GM19372 (cell line): ENCODE data around the gene CERS2.
A peak's percentile ranks its signal among the peaks of the same experiment; 100 is the strongest.

Experiments used
- ATAC-seq: cut with Tn5 transposase; IDR thresholded peaks from one replicate; pipeline ENCODE4 v1.9.1; 2021; ENCODE audit warnings: mild to moderate bottlenecking, low read depth, moderate library complexity; ENCODE audit not compliant: unreplicated experiment

CERS2 gene

GRCh38 chr1:150997949-150998348 lies 23.3 kb upstream of the CERS2 start:
- no peak for ATAC-seq

GRCh38 chr1:150997126-150997872 lies 22.7 kb upstream of the CERS2 start:
- ATAC-seq, result no peak

GRCh38 chr1:150995896-150996295 lies 21.3 kb upstream of the CERS2 start:
- ATAC-seq, result no peak

- ATAC-seq, result no peak
Measured at GRCh38 chr1:150995460-150995859, 20.8 kb upstream of the CERS2 start.

GRCh38 chr1:150994248-150994647 lies 19.6 kb upstream of the CERS2 start:
- ATAC-seq, result no peak

- ATAC-seq, result no peak
Measured at GRCh38 chr1:150992626-150993025, 18.0 kb upstream of the CERS2 start.

- ATAC-seq, result no peak
Measured at GRCh38 chr1:150987924-150988323, 13.3 kb upstream of the CERS2 start.

- no peak for ATAC-seq
Measured at GRCh38 chr1:150985179-150985825, 10.7 kb upstream of the CERS2 start.

- no peak for ATAC-seq
Measured at GRCh38 chr1:150981805-150982712, 7.4 kb upstream of the CERS2 start, which contains the start of gene ANXA9. ANXA9 (plus strand) TSS chr1:150982292; CDS start chr1:150983106, 814 bp downstream.

- no peak for ATAC-seq
Measured at GRCh38 chr1:150981177-150981804, 6.7 kb upstream of the CERS2 start.

GRCh38 chr1:150979092-150980056 lies 4.7 kb upstream of the CERS2 start:
- ATAC-seq, result peak; percentile 50

- ATAC-seq, result no peak
Measured at GRCh38 chr1:150976879-150977694, 2.5 kb upstream of the CERS2 start.

- no peak for ATAC-seq
Measured at GRCh38 chr1:150976401-150976821, 1.8 kb upstream of the CERS2 start.

GRCh38 chr1:150973836-150974579 lies 627 bp downstream of the CERS2 start:
- peak; percentile 35 for ATAC-seq

GRCh38 chr1:150973258-150973835 lies 1.3 kb downstream of the CERS2 start:
- no peak for ATAC-seq

GRCh38 chr1:150972417-150972940 lies 2.2 kb downstream of the CERS2 start:
- ATAC-seq, result no peak
